HG03196 (cell line): ENCODE measurements around the gene ATXN1.
A peak's percentile ranks its signal among the peaks of the same experiment; 100 is the strongest.

ENCODE experiments used
- ATAC-seq: cut with Tn5 transposase; IDR thresholded peaks from one replicate; pipeline ENCODE4 v1.9.1; 2021; ENCODE audit not compliant: unreplicated experiment

Gene ATXN1

DNA sequence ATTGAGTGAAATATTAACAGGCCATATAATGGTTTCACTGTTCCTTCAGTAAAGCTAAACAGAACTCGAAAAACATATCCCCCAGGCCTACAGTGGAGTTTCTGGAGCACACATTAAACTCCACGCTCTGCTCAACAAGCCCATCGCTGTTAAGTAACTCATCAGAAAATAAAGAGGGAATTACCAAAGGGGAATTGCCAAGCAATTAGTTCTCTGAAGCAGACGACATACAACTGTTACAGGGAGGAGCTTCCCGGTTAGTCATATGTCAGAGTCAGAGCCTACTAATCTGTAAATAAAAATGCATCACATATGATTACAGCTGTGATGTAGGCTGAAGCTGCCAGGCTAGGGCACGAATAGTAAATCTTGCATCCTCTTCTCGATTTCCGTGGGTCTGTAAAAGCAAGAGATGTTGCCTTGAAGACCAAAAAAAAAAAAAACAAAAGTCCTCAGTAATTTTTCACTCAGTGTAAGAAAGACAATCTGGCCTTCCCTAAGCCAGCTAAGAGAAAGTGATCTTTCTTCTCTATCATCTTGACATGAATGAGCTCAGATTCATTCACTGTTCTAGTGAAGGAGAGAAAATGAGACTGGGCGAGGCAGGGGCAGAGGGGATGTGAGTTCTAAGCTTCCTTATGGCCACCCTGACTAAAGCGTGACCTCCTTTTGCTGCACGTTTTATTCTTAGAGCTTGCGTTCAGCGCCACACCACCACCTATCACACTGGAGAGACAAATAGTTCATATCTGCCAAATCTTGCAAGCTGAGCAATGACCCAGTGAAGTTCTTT lies 13.8 kb downstream of the ATXN1 start:
- ATAC-seq: no peak

GRCh38 chr6:16746812-16747211 lies 14.4 kb downstream of the ATXN1 start:
- no peak for ATAC-seq

DNA sequence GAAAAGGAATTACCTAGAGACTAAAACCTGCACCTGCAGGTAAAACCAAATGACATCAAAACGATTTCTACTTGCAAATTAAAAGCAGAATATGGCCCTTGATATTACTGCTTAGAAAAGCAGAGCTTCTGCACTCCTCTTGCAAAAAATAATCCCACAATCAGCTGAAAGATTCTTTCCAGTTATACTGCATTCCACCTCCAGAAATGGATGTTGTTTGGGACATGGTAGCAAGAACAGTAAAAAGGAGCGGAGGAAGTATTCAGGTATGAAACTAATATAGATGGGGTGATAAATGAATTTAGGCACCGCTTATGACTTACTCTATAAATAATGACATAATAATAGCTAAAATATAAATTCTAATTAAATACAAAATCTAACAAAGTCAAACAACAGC lies 14.9 kb downstream of the ATXN1 start:
- ATAC-seq: no peak

GRCh38 chr6:16743664-16744210 lies 17.5 kb downstream of the ATXN1 start:
- ATAC-seq: no peak

DNA sequence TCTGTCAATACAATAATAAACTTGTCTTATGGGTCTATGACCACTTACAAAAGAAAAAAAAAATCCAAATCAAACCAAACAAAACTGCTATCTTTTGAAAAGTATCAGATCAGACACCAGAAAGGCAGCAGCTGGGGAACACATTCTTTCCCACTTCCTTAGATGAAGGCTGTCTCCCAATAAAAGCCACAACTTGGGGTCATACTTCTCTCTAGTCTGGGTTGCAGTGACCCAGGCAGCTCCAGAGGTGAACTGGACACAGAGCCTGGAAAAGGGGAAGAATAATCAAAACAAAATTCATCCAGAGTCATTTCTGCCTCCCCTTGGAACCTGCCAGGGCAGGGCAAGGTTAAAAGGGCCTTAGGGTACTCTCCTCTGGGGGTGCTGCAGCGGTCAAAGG lies 19.1 kb downstream of the ATXN1 start:
- ATAC-seq: no peak

DNA sequence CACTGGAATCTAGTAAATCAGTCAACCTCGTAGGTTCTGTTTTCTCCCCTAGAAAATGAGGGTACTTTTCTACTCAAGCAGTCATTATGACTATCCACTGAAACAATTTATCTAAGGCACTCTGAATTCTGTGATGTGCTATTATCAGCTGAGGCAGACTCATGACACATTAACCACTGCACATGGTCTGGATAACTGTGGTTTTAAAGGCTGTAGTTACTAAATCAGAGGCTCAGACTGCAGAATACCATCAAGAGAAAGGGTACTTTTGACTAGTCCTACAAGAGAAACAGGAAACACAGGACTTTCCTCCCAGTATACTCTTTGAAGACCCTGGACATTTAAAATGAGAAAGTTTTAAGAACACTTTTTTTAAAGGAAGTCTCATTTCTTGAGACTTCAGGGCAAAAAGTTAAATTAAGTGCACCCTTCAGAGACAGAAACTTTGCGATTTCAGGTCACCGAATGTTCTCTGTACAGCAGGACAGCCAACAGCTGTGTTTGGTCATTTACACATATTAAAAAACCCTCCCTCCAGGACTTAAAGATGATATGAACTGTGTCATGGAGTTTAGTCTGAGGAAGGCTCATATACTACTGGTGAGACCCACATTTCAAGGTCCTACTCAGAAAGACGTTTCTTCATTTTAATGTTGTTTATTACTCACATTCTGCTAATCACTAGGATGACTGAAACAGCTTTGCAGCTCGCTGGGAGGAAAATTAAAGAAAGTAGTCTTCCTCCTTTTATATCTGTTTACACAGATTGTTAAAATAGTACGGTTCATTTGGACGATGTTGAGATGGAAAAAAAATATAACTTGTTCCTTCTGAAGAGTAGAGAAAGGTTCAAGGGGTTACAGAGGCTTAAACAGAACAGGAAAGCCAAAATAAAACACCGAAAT lies 19.9 kb downstream of the ATXN1 start:
- ATAC-seq: peak; percentile 60

GRCh38 chr6:16740097-16740496 lies 21.2 kb downstream of the ATXN1 start:
- no peak for ATAC-seq

DNA sequence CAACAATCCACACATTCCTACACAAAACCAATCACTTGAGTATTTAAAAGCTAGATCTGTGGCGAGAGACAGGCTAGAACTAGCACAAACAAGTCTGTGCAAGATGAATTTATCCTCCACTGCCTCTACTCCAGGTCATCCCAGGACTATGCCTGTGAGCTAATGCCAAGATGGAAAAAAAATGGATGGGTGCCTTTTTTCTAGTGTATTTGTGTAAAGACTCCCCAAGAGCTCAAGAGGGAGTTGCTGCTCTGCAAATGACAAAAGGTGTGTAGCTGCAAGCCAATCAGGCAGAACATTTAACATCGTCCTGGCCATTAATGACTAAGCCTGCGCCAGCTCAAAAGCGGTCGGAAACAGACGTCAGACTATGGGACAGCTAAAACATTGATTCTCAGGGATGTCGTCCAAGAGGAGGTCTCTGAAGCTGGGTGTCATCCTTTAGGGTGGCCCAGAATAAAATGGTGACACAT lies 21.9 kb downstream of the ATXN1 start:
- ATAC-seq: no peak

GRCh38 chr6:16737925-16738324 lies 23.3 kb downstream of the ATXN1 start:
- ATAC-seq: no peak

GRCh38 chr6:16736856-16737775 lies 24.1 kb downstream of the ATXN1 start:
- no peak for ATAC-seq

GRCh38 chr6:16735014-16735413 lies 26.2 kb downstream of the ATXN1 start:
- ATAC-seq: no peak

DNA sequence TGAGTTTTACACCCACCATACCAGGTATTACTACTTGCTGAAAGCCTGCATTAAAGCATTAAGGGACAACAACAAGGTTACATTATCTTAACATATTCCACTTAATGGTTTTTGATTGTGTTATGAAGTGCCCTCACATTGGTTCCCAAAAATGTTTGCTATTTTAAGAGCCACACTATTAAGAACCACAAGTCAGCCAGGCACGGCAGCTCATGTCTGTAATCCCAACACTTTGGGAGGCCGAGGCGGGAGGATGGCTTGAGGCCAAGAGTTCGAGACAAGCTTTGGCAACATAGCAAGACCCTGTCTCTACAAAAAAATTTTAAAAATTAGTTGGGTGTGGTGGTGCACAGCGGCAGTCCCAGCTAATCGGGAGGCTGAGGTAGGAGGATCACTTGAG lies 28.2 kb downstream of the ATXN1 start:
- ATAC-seq: no peak

- ATAC-seq: peak; percentile 98
Observed at GRCh38 chr6:16731478-16732051, 29.7 kb downstream of the ATXN1 start.

- ATAC-seq: no peak
Observed at GRCh38 chr6:16730738-16731477, 30.4 kb downstream of the ATXN1 start.

DNA sequence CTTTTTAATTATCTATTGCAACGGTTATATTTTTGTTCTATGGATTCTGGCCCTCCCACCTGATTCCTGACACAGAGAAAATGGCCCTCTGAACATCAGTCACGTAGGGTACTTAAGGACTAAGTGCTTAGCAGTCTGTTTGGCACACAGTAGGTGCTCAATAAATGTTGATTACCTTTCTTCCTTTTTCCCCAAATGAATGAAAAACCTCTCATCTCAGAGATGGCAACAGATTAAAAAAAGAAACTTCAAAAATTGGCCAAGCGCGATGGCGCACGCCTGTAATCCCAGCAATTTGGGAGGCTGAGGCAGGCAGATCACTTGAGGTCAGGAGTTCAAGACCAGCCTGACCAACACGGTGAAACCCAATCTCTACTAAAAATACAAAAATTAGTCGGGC lies 31.5 kb downstream of the ATXN1 start:
- no peak for ATAC-seq

DNA sequence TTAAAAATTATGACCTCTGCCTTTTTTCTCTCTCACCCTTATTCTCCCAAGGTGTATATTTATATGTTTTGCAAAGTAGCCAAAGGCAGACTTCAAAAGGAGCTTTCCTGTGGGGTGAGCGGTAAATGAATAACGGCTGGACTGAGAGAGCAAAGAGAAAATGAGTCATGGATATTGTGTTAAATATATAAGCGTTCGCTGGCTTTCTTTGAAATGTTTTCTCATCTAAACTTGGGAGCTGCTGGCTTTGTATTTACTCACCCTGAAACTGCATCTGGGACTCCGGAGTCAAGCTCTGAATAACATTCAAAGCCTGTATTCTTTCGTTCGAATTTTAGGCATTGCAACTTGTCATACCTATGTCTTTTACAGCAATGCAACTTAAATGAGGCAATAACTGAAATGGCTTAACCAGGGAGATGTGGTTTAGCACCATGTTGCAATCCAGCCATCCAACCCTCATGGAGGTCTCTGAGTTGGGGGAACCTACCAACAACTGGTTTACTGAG lies 32.0 kb downstream of the ATXN1 start:
- no peak for ATAC-seq

DNA sequence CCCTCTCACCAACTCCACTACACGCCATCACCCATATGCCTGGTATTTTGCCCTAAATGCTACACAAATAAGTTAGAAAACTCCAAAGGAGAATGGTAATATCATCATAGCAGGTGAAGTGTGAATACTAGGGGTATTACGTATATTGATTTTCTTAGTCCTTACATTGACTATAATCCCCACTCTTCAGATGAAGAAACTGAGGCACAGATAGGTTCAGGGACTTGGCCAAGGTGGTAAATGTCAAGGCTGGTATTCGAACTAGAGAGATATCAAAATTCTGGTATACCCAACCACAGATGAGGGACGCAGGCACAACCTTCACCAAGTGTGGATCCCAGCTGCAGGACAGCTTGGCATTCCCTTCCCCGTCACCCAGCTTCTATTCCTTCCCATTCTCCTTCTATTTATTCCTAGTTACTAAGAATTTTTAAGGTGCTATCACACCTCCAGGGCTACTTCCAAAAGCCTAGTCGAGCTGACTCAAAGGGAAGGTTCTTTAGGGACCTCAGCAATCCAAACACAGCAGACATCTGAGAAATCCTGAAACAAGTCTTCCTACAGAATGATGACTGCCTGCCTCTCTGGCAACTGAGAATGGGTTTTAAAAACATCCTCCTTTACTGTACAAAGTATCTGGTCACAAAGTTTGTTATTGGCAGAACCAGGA lies 32.6 kb downstream of the ATXN1 start:
- no peak for ATAC-seq

DNA sequence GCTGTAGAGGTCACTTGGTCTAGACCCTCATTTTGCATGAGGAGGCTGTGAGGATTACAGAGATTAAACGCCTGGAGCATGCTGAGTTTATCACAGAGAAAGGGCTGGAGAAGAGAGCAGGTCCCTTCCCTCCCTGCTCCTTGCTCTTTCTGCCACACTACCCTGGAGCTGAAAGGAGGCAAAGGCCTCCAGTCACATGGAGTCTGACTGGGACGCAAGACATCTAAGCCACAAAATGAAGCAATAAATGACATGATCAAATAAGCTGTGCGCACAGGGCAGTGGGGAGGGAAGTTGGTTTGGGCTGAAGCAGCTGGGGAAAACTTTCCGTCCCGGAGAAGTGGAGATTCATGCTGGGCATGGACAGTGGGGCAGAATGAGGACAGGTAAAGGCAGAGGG lies 33.3 kb downstream of the ATXN1 start:
- no peak for ATAC-seq
